Camera-type eye (tissue), 1 donor: ENCODE measurements around the gene MOGAT3. TPM values are rescaled to one million over a fixed set of nuclear protein-coding genes. Genes with fewer than 3 reads are reported as not detected.

Source experiments
- total RNA-seq: library from RNA; depleted of rRNA; stranded (reverse); fragments of >200 nt; gene quantifications from one replicate; pipeline ENCODE4 v1.2.3, GENCODE V29; 2014

Gene MOGAT3, protein sequence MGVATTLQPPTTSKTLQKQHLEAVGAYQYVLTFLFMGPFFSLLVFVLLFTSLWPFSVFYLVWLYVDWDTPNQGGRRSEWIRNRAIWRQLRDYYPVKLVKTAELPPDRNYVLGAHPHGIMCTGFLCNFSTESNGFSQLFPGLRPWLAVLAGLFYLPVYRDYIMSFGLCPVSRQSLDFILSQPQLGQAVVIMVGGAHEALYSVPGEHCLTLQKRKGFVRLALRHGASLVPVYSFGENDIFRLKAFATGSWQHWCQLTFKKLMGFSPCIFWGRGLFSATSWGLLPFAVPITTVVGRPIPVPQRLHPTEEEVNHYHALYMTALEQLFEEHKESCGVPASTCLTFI
- total RNA-seq = not detected

DNA sequence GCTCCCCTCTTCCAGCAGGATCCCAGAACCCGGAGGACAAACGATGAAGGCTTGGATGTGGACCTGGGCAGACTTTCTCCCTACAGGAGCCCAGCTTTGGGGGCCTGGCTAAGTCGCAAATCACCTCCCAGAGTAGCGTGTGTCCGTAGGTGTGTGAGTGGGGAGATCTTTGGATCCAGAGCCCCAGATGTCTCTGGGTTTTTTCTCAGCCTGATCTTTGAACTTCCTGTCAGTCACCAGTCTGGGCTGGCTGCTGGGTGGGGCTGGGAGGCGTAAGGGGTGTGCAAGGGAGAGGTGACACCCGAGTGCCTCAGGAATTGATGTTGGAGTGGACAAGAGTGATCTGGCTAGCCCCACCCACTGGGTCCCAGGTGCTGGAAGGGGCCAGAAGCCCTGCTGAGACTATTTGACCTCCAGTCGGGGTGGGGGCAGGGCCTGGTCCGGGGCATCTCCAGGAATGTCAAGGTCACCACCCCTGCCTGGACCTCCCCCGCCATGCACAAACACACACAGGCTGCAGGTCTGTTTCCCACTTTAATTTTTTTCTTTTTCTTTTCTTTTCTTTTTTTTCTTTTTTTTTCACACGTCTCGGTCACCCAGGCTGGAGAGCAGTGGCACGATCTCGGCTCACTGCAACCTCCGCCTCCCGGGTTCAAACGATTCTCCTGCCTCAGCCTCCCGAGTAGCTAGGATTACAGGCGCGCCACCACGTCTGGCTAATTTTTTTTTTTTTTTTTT is at the start of gene MOGAT3:
MOGAT3 (minus strand) TSS at position 175 of the 738 bp plus-strand sequence. CDS start 182 bp downstream, outside the sequence.

DNA sequence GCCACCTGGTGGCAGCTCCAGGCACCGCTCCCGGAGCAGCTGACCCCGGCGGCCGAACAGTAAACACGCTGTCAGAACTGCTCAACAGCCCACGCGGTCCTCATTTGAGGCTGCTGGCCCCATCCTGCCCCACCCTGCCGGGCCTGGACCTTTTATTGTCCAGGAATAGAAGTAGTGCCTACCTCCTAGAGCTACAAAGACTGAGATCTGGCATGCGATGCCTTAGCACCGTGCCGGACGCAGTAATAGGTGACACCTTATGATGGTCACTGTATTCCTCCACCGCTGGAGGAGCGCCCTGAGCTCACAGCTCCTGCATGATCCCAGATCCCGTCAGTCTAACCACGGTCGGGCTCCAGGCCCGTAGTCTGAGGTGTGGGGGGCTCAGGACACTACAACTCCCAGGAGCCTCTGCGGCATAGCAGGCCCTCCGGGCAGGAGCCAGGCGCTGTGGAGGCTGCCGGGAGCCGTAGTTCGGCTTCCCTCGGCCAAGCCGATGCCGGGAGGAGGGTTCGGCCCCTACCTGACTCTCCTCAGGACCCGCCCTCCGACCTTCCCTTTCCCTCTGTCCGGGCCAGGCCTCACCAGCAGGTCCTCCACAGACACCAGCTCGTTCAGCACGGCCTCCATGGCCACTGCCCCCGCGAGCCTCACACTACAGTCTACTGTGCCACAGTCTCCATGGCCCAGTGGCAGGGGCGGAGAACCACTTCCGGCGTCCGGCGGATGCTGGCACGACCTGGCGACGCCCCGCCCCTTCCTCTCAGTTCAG is 43.7 kb upstream of the MOGAT3 start, which contains the start of gene FIS1:
FIS1 (minus strand) TSS at position 707 of the 772 bp plus-strand sequence; CDS start at position 630, 77 bp downstream.

DNA sequence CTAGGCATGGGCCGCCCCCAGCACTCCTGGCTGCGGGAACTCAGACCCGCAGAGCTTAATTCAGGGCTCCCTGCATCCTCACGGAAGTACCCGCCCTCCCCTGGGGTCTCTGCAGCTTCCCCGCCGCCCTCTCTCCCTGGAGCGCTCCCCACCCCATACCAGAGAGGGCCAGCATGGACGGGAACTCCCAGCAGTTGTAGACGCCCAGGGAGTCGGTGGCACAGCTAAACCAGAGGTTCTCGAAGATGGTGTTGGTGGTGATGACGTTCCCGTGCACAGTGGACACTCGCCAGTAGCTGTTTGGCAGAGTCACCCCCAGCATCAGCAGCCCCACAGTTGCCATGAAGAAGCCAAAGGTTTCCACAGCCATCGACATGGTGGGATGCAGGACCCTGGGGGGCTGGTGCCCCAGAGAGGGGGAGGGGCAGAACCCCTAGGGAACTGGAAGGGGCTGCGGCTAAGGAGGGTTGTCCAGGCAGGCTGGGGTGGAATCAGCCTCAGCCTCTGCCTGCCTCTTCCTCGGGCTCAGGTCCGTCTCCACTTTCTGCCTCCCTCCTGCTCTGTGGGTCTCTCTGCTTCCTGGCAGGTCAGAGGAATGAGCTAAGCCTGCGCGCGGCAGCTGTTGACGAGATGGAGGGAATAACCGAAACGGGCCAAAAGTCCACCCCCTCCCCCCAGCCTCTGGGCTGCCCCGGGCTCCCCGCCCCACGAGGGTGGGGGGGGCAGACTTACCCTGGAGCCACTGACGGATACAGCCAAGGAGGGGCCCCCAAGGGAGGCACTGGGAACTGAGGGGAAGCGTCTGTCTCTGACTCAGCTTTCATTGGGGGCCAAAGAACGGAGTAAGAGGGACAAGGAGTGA is 36.6 kb upstream of the MOGAT3 start, which contains the start of gene CLDN15:
CLDN15 (minus strand) TSS at position 597 of the 862 bp plus-strand sequence; CDS start at position 376, 221 bp downstream.

DNA sequence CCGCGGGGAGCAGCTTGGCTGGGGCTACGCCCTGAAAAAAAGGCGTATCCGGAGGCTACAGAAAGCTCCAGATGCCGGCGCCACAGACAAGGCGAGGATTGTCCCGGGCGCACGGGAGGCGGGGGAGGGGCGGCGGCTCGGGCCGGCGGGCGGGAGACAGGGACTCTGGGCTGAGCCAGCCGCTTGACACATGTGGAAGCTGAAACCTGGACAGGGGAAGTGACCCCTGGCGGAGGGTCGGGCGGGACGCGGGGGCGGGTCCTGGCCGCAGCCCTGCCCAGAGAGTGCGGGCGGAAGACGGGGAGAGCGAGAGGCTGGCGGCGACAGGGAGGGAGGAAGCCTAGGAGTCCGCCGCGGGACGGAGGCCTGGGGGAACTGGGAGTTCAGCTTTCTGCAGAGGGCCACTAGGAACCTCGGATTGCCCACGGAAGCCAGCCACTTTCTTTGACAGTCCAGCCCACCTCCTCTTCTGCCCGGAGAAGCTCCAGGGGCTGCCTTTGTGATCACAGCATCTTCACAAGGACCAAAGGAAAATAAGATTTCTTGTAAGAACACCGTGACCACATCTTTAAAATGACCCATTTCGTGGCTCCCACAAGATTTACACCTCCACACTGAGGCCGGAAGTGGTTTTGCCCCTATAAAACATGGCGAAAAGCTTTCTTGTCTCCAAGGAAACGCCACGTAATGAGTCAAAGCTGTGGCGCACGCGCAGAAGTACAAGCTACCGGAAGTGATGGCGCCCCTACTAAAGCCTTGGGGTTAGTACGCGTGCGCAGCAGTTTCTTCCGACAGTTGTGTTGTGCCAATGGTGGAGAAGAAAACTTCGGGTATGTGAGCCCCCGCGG is 16.8 kb upstream of the MOGAT3 start, which contains the start of the genes PLOD3 and ZNHIT1:
PLOD3 (minus strand) TSS at position 194 of the 848 bp plus-strand sequence. CDS start 307 bp downstream, outside the sequence.
ZNHIT1 (plus strand) TSS at position 778 of the 848 bp plus-strand sequence; CDS start at position 809, 31 bp downstream.

DNA sequence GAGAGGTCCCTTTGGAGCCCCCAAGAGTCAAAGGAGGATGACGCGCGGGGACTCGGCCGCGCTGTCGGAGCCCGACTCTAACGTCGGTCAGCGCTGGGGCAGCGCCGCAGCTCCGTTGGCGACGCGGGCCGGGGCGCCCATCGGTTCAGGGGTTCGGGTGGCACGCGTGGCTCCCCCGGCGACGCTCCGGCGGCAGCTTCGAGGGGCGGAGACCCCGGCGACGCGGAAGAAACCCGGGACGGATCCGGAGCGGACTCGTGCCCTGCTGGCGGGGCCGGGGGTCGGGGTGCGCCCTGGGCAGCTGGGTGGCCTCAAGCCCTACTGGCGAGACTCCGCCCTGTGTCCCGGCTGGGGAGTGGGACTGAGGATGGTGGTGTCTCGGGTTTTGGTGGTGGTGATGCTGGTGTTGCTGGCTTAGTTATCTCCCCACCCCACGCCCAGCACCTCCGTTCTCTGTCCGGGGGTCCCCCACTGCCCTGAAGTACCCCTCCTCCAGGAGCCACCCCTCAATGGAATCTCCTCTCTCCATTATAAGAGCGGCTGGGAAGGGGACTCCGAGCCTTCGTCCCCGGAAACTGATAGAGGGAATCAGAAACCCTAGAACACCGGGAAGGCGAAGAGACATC is 20.6 kb downstream of the MOGAT3 start, which contains the start of gene NAT16:
NAT16 (minus strand) TSS at position 164 of the 626 bp plus-strand sequence. CDS start 5,486 bp downstream, outside the sequence.

DNA sequence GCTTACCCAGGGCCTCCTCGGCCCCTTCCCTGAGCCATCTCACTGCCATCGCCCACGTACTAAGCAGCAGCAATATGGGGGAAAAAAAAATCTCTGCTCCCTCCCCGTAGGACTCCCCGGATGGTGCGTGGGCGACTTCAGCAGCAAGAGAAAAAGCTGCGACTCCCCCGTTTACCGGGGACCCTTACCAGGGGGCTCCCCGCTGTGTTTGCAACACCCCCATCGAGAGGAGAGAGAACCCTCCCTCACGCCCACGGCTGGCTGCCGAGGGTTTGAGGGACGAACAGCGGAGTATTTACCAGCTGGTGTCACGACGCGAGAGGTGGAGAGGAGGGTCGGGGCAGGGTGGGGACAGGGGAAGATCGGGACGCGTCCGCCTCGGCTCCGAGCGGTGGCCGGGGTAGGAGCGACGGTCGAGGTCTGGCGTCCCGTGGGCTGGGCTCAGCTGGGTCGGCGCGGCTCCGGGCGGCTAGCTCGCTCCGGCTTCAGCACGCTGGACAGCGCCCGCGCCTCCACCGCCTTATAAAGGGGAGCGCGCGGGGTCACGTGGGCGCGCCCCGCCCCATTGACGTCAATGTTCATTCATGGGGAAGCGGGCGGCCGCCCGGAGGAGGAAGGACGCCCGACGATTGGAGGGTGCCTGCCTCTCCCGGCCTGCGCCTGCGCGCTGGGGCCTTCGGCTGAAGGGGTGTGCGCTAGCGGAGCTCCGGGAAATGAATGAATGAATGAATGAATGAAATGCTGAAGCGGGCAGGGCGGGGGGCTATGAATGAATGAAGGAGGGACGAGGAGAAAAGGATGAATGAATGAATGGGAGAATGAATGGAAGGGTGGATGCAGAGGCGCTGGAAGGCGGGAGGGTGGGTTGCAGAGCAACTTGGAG is 35.5 kb downstream of the MOGAT3 start, which contains the start of gene VGF:
VGF (minus strand) TSS at position 495 of the 883 bp plus-strand sequence. CDS start 726 bp downstream, outside the sequence.

DNA sequence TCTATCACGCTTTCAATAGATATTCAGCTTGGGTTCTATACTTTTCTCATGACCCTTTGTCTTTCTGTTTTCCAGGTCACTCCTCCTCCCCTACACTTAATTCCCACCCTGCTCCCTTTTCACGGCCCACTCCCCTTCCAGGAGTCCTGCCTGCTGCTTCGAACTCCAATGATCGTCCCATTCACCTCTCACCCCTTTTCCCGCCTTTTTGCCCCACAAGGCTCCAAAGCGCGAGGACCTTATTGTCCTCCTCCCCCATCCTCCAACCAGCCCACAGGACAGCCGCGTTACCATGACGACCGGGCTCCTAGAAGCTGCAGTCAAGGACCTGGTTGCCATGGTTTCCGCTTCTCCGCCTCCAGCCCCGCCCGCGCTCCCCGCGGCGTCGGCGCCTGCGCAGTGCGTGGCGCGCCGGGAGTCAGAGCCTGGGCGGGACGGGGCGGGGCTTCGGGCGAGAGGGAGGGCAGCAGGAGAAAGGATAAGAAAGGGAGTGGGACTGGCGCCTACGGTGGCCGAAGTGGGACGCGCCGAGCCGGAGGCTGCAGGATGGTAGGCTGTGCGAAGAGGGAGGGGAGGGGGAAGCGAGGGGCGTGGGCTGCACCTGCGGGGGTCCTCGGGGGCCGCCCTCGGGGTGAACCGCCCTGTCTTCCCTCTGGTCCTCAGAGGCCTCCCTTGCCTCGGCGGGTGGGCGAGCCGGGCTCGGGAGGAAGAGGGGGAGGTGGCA is 46.7 kb downstream of the MOGAT3 start, which contains the start of gene AP1S1:
AP1S1 (plus strand) TSS at position 508 of the 724 bp plus-strand sequence; CDS start at position 547, 39 bp downstream.

Other genes starting within 250 kb of the MOGAT3 start
- gene MUC12, start 231.5 kb downstream of the MOGAT3 start, total RNA-seq = not detected
- gene MUC17, start 181.0 kb downstream of the MOGAT3 start, total RNA-seq = not detected
- 13.4 TPM for gene TRIM56, start 115.6 kb downstream of the MOGAT3 start, total RNA-seq
- gene SERPINE1, start 73.9 kb downstream of the MOGAT3 start, total RNA-seq = 6.8 TPM
- gene AP1S1, start 46.6 kb downstream of the MOGAT3 start, total RNA-seq = 32.5 TPM
- gene VGF, start 35.5 kb downstream of the MOGAT3 start, total RNA-seq = 2.2 TPM
- gene NAT16, start 20.7 kb downstream of the MOGAT3 start, total RNA-seq = 0.82 TPM
- 26.4 TPM for gene PLOD3, start 16.5 kb upstream of the MOGAT3 start, total RNA-seq
- gene ZNHIT1, start 17.1 kb upstream of the MOGAT3 start, total RNA-seq = 52.2 TPM
- gene CLDN15, start 36.8 kb upstream of the MOGAT3 start, total RNA-seq = 5.8 TPM
- gene FIS1, start 44.0 kb upstream of the MOGAT3 start, total RNA-seq = 133 TPM
- gene IFT22, start 120.8 kb upstream of the MOGAT3 start, total RNA-seq = 41.7 TPM
- gene COL26A1, start 161.8 kb upstream of the MOGAT3 start, total RNA-seq = 6.9 TPM